DMS79 (cell line): Measurements from ENCODE around the gene OLIG2.

Experiments used
- DNase-seq: peaks from one replicate; lab custom pipeline; 2025; lab: John Stamatoyannopoulos, UW

The OLIG2 gene

DNA sequence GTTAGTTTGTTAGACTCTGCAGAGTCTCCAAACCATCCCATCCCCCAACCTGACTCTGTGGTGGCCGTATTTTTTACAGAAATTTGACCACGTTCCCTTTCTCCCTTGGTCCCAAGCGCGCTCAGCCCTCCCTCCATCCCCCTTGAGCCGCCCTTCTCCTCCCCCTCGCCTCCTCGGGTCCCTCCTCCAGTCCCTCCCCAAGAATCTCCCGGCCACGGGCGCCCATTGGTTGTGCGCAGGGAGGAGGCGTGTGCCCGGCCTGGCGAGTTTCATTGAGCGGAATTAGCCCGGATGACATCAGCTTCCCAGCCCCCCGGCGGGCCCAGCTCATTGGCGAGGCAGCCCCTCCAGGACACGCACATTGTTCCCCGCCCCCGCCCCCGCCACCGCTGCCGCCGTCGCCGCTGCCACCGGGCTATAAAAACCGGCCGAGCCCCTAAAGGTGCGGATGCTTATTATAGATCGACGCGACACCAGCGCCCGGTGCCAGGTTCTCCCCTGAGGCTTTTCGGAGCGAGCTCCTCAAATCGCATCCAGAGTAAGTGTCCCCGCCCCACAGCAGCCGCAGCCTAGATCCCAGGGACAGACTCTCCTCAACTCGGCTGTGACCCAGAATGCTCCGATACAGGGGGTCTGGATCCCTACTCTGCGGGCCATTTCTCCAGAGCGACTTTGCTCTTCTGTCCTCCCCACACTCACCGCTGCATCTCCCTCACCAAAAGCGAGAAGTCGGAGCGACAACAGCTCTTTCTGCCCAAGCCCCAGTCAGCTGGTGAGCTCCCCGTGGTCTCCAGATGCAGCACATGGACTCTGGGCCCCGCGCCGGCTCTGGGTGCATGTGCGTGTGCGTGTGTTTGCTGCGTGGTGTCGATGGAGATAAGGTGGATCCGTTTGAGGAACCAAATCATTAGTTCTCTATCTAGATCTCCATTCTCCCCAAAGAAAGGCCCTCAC lies at the start of gene OLIG2:
Gene OLIG2 (plus strand): TSS at position 447 of the 954 bp plus-strand sequence. CDS start 928 bp downstream, outside the sequence.
- no peak for DNase-seq

DNA sequence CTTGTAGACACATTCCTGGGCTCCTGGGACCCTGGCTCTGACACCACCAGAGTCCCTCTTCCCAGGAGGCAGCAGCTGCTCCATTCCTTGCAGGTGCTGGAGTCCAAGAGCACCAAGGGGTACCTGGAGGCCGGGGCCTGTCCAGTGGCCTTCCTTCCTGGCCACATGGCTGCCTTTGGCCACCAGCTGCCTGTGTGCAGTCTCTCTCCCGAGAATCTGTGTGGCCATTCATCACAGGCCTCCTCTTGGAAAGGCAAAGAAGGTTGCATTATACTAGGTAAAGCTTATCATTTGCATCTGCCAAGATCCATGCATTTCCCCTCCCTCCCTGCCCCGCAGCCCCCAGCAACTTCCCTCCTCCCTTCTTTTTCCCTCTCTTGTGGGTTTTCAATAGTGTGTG lies 48.9 kb upstream of the OLIG2 start:
- no peak for DNase-seq

DNA sequence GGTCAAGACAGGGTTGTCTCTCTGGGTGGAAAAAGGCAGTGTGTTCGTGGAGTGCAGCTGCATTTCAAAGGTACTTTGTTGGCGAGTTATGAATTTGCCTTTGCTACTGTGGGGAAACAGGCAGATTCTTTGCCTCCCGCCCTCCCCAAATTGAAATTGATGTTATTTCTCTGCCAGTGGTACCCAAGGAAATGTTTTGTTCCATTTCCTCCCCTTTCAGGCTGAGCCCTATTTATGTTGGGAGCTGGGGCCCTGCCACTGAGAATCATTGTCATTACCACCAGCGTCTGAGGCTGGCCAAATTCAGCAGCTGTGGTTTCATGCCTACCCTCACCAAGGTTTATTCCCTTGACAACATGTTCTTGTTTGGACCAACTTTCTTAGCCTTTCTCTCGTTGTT lies 48.5 kb upstream of the OLIG2 start:
- no peak for DNase-seq

DNA sequence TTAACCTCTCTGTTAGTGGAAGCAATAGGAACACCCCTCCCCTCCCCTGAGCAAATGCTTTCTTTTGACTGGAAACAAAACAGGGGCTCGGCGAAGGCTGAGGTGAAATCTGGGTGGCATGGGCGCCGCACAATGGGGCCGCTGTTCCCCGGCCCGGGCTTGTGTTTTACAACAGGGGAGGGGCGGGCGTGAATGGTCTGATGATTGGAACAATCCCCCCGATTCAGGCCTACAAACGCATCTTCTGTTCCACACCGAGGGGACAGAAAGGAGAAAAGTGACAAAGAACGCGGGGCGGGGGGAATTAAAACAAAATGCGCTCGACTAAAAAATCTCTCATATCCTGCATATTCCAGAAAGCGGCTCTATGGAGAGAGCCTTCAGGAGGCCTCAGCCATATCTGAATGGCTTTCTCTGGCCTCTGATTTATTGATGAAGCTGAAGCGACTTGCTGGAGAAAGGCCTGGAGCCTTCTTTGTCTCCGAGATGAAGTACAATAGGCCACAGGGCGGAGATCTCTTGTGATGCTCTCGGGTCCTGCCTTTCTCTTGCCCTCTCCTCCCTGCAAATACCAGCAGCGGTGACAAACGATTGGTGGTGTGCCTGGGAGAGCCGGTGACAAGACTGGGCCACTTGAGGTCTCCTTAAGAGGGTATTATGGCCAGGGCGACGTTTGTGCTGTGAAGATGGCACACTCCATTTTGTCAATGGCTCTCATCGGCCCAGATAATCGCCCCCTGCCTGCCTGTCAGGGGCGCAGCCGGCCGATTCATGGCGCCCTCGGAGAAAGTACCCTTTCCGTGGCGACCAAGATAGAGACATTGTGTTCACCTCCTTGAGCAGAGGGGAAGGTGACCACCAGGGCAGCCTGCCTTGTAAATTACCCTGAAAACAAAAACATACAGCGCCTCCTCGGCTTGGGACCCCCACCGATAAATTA lies 47.1 kb upstream of the OLIG2 start:
- DNase-seq: no peak

DNA sequence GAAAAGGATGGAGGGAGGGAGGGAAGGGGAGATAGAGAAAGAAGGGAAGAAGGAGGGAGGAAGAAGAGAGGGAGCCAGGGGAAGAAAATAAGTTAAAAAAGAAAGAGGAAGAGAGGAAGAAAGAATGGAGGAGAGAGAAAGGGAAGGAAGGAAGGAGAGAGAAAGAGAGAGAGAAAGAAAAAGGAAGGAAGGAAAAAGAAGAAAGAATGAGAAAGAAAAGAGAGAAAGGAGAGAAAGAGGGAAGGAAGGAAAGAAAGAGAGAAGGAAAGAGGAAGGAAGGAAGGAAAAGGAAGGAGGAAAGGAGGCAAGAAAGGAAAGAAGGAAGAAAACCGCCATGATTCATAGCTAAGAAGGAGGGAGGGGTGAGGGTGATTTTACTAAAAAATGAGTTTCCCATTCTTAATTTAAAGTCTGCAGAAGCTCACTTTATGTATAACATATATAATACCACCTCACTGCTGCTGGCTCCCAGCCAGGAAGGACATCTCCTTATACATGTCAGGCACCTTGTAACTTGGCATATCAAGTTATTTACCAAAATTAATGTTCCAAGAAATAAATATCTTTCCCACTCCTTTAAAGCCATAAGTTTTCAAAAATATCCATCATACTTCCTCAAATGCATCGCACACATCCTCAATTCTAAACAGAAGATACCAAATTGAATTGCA lies 46.0 kb upstream of the OLIG2 start:
- no peak for DNase-seq

DNA sequence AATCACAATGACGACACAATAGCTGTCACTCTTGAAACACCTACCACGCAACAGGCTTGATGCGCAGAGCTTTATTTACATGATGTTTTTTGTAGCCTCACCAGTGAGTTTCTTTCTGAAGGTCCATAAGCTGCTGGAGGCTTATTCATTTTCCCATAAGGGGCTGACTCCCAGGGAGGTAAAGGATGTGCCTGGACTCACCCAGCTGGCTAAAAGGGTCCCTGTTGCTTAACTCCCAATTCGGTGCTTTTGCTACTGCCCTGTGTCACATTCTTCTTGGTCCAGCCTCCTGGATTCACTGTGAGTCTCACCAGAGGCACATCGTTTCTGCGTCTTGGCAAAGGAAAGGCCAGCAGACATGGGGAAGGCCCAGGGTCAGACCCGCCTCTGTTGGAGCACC lies 44.6 kb upstream of the OLIG2 start:
- no peak for DNase-seq

DNA sequence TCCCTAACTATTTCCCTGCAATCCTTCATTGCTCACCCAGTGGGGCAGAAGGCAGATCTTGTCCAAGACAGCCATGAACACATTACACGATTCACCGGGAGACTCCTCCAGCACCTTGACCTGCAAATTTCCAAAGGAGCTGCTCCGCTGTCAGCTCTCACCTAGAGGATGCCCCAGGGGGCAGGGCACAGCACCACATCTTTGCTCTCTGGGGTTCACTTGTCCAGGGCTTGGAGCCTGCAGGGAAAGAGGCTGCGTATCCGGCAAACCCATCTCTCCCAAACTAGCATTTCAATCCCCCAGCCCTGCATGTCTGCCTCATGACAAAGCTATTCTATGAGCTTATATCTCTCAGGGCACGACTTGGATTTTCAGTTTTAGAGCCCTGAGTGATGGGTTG lies 35.1 kb upstream of the OLIG2 start:
- DNase-seq: no peak

DNA sequence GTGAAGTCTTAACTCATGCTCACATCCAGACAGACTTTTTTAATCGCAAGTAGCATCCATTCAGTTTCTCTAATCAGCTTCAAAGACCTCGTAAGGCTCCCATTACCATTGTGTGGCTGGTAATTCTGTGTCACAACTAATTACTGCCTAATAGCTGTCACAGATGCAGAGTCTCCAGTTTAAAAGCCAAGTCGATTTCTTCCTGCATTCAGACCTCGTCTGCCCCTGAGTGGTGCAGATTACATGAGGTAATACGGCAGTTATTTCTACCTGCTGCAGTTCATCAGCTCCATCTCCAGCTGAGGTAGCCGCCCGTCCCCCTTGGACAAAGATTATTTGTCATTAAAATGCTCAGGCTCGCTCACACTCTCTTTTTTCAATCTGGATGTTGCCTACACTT lies 34.4 kb upstream of the OLIG2 start:
- DNase-seq: no peak

DNA sequence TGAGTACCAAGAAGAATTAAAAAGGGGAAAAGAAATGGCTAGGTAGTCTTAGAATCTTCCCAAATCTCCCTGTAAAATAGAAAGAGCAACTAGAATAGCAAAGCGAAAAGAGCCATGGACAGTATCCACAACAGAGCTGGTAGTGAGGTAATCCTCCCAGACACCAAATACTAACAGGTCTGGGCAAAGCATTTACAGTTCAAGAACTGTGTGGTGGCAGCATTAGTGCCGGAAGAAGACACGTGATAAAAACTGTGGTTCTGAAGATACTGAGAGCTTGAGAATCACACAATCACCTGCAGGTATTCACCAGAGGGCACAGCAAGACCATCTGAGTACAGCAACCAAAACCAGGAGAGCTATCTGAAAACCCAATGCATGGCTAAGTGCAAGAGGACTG lies 31.8 kb upstream of the OLIG2 start:
- no peak for DNase-seq

DNA sequence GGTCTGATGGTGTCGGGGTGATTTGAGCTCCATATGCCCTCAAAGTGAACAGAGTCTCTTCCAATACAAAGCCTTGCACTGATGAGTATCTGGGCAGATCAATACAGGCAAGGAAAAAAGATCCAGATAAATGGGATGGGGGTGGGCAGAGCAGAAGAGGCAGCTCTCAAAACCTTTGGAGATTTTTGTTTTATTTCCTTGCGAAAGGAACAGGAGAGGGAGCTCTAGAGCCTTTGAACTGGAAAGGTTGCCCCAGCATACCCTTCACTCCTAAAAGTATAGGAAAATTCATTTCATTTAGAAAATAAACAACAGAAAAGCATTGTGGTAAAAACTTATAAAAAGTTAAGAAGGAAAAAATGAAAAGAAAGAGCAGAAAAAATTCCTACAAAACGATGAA lies 31.4 kb upstream of the OLIG2 start:
- no peak for DNase-seq

DNA sequence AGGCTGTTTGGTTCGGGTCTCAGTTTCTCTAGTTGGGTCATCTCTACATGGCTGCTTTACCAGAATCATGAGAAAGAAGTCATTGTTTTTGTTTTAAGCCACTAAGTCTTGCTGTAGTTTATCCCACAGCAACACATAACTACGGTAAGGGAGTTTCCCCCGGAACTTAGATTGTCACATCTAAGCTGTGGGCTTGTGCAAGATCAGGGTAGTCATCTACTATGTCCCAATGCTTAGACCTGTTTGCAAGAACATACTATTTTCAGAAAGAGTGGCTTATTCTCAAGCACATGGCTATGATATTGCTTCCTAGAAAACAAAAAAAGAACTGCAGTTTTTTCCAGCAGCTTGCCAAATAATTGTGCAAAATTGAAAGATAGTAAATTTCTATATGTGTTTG lies 18.0 kb upstream of the OLIG2 start:
- no peak for DNase-seq

DNA sequence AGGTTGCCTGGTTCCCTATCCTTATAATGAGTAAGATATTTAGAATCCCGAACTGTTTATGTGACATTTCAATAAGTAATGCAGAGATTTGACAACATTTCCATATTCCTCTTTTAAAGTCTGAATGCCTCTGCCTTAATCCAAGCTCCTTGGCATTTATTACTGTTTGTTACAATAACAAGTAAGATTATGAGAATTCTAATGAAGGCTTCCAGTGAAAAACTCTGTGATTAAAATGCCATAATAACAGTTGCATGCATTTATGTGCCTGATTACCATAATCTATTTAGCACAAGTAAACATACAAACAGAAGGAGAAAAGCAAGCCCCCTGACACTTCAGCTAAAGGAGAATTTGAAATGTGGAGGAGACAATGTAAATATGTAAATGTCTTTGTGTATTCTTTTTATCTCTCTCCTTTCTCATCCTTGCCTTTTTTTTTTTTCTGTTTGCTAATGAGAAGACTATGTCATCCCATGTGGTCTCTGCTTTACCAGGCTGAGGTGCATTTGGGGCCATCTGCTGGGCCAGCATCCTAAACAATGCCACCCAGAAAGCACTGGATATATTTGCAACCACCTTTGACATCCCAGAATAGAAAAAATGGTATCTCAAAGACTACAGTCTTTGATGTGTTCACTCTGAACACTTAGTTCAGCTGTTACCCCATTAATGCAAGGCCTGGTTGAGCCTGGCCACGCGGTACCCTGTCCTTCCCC lies 17.2 kb upstream of the OLIG2 start:
- DNase-seq: no peak

DNA sequence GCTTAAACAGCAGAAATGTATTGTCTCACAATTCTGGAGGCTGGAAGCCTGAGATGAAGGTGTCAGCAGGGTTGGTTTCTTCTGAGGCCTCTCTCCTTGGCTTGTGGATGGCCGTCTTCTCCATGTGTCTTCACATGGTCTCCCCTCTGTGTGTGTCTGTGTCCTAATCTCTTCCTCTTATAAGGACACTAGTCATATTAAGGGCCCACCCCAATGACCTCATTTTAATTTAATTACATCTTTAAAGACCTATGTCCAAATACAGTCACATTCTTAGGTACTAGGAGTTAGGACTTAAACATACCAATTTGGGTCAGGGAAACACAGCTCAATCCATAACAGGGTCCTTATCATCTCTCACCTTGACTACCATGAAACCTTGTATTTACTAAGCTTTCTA lies 14.8 kb upstream of the OLIG2 start:
- no peak for DNase-seq

DNA sequence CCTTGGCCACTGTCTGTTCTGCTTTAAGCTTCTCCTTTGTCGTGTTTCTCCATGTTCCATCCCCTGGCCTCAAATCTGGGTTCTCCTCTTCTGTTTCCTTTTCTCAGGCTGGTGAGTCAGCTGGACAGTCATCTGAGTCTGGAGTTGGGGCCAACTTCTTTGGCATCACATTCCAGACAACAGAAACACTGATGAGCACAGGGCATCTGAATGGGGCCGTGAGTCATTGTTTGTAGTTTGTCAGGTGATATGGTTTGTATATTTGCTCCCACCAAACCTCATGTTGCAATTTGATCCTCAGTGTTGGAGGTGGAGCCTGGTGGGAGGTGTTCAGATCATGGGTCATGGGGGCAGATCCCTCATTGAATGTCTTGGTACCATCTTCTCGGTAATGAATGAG lies 14.3 kb upstream of the OLIG2 start:
- no peak for DNase-seq

DNA sequence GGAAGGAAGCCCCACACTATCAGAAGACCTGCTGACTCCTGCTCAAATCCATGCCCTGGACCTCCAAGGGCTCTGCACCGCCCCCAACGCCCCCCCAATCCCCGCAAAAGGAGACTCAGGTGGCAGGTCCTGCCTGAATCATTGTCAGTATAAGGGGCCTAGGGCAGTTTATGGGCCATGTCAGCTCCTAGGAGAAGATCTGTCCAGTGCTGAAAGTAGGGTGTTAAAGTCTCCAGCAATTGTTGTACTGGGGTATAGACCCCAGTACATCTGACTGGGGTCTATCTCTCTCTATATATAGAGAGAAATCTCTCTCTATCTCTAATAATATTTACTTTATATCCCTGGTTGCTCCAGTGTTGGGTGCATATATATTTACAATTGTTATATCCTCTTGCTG lies 12.1 kb upstream of the OLIG2 start:
- DNase-seq: no peak

DNA sequence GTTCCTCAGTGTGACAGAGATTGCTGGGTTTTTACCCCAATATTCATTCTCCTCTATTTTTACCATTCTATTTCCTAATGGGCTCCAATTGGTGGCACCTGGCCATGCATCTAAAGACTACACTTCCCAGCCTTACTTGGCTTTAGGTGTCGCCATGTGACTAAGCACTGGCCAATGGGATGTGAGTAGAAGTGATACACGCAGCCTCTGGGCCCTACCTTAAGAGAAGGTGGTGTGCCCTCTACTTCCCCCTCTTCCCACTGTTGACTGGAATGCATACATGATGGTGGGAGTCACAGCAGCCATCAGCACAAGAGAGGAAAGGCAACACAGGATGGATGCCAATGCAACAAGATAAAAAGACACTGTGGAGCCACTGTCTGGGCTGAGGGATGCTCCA lies 11.4 kb upstream of the OLIG2 start:
- no peak for DNase-seq

DNA sequence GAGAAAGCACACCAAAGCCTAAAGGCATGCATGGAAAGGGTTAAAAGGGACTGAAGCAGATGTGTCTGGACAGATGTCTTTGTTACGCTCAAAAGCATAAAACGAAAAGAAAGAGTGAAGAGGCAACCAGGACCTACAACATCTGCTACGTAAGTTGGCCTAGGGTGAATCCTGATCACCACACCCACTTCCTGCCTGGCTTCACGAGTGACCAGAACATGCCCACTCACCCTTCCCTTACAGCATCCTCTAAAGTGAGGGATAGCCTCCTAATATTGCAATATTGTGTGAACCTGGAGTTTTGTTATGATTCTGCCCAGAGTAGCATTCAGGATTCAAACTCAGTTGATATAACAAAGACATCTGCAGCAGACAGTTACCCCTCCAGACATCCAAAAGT lies 10.6 kb upstream of the OLIG2 start:
- no peak for DNase-seq

DNA sequence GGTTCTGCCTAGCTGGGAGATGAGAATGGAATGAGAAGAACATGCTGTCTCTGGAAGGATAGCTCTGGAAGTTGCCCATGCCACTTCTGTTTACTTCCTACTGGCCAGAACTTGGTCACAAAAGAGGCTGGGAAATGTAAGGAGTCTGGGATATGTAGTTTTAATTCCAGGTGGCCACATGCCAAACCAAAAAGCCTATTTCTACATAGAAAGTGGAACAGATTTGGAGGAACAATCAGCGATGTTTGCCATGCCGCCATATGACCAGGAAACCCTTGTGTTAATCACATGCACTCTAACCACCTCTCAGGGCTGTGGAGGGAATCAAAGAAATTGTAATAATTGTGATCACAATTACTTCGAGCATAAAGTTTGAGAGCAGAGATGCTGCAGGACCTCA lies 10.0 kb upstream of the OLIG2 start:
- DNase-seq: no peak

DNA sequence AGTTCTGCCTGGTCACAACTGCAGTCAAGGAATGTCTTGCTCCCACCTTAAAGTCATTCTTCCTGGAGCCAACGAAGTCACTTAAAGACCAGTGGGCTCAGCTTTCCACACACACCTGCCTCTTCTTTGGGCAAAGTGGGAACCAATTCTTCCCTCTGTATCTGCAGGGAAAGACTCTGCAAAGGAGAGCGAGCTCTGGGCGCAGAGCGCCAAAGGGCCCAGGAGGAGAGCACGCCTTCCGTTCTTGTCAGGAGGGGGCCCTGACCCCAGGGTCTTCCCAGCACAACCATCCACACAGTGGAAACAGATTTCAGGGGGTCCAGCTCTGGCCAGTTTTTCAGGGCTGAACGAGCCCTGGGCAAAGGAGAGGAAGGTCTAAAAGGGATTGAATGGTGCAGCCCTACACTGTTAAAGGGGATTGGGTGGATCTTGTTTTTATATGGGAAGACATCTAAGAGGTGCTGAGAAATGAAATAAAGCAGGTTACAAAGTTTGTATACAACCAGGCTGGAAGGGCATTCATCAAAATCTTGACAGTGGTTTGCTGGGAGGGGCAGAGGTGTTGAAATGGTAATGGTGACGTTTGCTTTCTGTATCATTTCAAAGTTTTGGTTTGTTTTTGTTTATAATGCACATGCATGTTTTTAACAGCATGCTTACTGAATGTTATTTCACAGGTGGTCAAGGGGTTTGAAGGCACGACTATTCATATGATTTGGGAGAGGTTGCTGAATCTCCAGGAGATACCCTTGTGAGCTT lies 6.8 kb upstream of the OLIG2 start:
- DNase-seq: no peak

DNA sequence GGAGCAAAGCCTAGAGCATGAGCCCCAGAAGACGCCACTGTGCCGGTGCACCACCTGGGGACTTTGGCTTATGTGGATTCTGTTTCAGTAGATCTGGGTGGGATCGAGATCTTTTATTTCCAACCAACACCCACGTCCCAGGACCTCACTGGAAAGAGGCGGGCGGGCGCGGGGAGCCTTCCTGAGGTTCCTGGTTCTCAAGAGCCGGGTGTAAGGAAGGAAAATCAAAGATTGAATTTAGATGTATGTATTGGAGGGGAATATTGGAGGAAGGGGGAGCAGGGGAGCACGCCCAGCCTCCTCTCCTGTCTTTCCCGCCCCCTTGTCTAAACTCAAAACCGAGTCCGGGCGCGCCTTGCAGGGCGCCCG lies 6.2 kb upstream of the OLIG2 start:
- DNase-seq: no peak
